Activated naive CD4-positive, alpha-beta T cell (primary cell): Measurements from ENCODE around the gene SIN3A.
A peak's percentile ranks its signal among the peaks of the same experiment; 100 is the strongest.
"Not testable (repeated sequence)": the region's sequence is repeated elsewhere in the genome, so short reads cannot be mapped to it uniquely, and the experiment has no call there.

ENCODE experiments used
- DNase-seq, 4 experiments: peaks; one replicate each; lab custom pipeline; 2025; lab: John Stamatoyannopoulos, UW

SIN3A gene

DNA sequence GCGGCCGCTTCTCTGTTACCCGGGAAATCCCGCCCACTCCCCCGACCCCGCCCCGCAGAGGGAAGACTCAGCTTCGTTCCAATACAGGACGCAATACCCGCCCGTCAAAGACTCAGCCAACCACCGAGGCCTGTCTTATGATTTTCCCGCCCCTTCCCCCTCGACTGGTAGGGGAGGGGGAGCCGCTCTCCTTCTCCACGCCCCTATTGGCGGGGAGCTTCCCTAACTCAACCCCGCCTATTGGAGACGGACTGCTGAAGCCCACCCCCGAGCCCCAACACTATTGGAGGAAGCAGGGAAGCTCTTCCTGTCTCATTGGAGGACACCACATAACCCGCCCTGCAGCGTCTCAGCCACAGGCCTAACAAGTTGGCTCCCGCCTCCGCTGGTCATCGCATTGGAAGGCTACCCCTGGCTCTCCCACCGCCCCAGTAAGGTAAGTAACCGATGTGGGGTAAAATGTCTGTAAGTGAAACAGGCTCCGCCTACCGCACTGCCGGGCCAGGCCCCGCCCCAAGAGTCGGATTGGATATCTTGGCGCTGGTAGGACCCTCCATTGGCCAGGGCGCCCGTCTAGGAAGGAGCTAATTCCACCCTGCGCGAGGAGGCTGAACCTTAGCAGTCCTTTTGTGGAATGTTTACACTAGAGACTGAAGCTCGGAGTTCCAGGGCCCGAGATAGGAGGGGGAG is at the start of gene SIN3A:
Gene SIN3A, minus strand, starts transcription at position 17 of the 690 bp plus-strand sequence. CDS start 21,315 bp downstream, outside the sequence.
- DNase-seq = peak; percentile 96 to 99 (median 98)

DNA sequence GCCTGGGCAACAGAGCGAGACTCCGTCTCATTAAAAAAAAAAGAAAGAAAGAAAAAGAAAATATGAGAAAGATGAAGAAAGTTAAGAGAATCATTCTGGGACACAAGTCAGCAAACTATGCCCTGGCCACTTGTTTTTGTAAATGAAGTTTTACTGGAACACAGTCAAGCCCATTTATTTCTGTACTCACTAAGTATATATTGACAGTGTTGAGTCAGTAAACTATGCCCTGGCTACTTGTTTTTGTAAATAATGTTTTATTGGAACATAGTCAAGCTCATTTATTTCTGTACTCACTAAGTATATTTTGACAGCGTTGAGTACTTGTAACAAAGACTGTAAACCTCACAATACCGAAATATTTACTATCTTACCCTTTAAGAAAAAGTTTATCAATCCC is 42.2 kb upstream of the SIN3A start:
- no peak for DNase-seq

DNA sequence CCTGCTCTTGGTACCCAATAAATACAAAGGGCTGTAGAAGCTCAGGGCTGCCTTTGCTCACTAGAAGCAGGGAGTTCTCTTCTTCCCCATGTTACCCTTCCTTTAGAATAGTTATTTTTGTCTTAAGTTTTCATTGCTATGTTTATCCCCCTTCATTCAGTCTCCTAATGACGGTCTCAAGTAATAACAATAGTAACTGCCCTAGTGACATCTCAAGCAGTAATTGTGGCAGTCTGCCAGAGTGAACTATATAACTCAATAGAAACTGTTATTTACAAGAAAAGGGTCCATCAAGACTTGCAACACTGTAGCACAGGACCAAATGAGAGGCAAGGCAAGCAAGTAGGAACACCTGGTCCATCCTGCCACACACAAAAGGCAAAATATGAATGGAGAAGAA is 32.5 kb upstream of the SIN3A start:
- DNase-seq = no peak

DNA sequence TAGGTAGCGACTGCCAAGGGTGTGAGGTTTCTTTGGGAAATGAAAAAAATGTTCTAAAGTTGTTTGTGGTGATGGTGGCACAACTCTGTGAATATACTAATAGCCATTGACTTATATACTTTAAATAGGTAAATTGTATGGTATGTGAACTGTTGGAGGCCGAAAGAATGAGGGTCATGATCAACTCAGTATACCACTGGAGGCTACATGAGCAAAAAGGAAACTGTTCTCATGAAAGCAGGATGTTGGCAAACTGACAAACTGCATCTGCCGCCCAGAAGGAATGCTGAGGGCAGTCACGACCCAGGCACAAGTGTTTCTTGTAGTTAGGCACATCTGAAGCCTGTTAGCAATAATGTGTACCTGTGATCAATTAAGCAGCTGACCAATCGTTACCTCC is 32.1 kb upstream of the SIN3A start:
- DNase-seq = not testable (repeated sequence)

DNA sequence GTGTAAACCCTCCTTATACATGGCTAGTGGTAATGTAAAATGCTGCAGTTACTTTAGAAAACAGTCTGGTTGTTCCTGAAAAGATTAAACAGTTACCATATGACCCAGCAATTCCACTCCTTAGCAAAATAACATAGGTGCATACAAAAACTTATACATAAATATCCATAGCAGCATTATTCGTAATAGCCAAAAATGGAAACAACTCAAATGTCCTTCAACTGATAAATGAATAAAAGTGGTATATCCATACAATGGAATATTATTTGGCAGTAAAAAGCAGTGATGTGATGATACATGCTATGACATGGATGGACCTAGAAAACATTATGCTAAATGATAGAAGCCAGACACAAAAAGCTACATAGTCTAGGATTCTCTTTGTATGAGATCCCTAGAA is 31.6 kb upstream of the SIN3A start:
- DNase-seq = no peak

DNA sequence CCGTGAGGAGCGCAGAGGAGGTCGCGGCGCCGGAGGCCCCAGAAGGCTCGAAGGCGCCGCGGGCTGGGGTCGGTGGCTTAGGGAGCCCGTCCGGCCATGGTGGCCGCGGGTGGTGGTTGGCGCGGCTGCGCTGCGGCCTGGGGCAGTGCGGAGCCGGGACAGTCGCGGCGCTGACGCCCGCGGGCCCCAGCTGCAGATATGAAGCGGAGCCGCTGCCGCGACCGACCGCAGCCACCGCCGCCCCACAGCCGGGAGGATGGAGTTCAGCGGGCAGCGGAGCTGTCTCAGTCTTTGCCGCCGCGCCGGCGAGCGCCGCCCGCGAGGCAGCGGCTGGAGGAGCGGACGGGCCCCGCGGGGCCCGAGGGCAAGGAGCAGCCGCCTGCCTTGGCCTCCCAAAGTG is 29.0 kb upstream of the SIN3A start:
- not testable (repeated sequence) for DNase-seq

DNA sequence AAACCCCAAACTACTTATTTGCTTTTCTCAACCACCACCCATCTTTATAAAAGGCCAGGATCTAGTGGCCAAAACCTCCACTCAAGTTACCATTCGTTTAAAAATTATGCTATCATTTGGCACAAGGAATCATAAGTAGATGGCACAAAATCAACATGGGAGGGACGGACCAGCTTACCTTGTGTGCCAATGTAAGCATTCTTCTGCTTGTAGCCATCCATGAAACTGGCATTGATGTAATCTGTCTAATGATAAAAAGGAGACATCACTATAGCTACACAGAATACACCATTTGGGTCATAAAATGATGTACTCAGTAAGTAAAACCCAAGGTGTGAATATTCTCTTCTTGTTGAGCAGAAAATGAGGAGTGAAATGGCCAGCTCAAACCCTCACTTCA is 28.2 kb upstream of the SIN3A start:
- no peak for DNase-seq

DNA sequence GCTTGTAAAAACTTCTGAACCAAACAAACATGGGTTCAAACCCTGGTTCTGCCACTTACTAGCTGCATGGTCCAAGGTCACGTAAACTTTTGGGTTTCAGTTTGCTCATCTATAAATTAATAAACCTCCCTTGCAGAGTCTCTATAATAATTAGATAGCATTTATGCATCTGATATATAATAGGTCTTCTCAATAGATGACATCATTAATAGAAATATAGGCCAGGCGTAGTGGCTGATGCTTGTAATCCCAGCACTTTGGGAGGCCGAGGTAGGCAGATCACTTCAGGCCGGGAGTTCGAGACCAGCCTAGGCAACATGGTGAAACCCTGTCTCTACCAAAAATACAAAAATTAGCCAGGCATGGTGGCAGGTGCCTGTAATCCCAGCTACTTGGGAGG is 25.6 kb upstream of the SIN3A start:
- DNase-seq = not testable (repeated sequence)

DNA sequence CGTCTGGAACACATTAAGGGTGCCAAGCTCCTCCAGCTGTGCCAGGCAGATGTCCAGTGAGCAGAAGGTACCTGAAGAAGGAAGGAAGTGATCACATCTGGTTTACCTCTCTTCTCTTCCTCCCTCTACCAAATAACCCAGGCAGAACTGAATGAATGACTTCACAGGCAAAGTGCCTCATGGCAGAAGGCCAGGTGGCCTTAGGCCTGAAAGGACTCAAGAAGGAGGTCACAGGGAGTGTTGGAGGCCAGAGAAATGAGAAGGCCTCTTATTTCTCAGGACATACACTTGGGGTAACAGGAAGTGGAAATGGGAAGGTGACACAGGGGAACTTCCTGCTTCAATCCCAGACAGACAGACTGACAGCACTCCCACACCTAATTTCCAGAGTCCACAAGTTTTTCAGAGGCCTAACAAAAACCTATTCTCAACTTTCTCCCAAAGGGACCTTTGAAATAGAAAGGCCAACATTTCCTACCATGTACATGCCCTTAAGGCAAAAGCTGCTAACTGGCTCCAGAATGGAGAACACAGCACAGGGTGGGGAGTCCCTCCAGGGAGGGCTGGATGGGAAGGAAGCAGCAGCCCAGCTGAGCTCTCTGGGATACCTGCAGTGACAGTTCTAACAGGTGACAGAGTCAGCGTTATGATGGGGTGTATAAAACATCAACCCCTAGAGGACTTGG is 17.6 kb upstream of the SIN3A start:
- no peak for DNase-seq

DNA sequence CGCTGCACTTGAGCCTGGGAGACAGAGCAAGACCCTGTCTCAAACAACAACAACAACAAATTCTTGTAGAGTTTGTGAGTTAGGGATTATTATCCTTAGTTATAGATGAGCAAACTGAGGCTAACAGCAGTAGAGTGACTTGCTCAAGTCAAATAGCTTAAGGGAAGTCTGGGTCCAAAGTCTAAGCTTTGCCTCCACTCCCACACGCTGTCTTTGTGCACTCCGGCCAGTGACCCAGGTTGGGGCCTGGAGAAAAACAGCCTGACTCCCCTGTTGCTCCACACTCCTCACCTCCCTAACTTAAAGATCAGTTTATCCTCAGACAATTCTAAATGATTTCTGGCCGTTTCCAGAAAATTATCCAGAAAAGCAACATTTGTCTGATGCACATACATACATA is 9.2 kb upstream of the SIN3A start:
- DNase-seq = no peak

DNA sequence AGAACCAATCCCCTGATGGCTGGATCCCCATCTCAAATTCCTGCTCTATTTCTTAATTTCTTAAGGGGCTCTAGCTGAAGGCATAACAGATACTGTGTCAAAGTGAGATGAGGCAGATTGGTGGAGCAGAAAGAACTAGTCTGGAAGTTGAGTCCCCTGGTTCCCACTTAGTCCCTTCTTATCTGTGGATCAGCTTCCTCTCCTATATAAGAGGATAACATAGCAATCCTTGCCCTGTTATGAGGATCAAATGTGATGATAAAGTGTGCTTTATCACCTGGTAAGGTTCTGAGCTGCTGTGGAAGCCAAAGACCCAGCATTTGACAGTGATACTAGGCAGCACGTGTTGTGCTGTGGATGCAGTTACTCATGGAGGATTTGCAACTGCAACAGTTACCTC is 8.1 kb upstream of the SIN3A start:
- DNase-seq = no peak

DNA sequence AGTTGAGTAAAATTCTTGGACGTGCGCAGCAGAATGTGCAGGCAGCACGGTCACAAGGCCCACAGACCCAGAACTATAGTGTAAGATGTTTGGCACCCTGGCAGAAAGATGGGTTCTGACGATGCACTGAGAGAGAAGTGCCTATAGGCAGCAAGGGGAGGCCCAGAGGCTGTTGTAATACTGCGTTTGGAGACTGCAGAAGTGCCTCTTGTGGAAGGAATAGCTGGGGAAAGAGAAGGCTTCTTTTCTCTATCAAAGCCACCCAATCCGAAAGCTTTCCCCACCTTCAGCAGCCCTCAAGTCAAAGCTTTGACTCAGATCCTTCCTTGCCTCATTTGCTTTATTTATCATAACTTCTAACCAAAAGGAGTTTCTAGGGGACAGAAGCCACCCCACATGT is 5.2 kb upstream of the SIN3A start:
- no peak for DNase-seq

DNA sequence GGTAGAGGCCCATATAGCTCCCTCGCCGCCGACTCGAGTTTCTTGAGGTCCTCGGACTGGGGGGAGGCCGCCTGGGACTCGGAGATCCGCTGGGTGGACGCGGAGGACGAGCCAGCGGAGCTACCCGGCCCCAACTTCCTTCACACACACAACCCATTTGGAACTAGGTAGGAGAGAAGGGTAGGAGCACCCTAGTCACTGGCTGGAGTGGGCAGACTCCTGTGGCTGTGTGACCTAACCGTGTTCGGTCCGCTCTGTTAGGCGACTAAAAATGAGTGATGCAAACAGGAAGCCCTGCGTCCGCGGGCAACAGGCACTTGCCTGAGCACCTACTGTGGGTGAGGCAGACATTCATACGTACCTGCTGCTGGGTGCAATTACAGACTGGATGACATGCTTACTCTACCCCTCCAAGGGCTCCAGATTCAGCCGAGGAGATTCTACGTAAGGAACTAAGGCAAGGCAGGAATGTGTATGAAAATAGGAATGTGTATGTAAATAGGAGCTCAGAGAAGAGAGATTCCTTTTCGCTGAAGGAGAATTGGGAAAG is 4.6 kb upstream of the SIN3A start:
- peak in 3 of 4 experiments; percentile 33 to 47 (median 45) for DNase-seq

DNA sequence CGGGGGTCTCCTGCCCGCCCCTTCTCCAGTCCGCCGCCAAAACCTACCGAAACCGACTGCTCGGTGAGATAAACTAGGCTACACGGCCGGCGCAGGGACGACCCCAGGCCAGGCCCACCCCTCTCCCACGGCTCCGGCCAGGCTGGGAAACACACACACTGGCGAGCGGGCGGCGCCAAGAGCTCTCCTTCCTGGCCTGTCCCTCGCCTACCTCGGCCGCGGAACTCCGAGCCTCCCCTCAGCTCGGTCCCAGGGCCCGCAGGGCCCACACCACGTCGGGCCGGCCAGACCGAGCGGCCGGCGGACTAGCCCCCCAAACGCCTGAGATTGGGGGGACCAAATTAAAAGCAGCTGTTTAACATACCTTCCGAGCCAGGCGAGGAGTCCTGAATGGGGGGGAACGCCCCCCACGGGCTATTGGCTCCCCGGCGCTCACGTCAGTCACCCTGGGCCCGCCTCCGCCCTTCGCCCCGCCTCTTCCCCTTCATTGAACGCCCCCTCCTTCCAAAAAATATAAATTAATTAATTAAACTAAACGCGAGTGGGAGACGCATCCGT is 4.0 kb upstream of the SIN3A start:
- peak; percentile 56 to 83 (median 68) for DNase-seq

DNA sequence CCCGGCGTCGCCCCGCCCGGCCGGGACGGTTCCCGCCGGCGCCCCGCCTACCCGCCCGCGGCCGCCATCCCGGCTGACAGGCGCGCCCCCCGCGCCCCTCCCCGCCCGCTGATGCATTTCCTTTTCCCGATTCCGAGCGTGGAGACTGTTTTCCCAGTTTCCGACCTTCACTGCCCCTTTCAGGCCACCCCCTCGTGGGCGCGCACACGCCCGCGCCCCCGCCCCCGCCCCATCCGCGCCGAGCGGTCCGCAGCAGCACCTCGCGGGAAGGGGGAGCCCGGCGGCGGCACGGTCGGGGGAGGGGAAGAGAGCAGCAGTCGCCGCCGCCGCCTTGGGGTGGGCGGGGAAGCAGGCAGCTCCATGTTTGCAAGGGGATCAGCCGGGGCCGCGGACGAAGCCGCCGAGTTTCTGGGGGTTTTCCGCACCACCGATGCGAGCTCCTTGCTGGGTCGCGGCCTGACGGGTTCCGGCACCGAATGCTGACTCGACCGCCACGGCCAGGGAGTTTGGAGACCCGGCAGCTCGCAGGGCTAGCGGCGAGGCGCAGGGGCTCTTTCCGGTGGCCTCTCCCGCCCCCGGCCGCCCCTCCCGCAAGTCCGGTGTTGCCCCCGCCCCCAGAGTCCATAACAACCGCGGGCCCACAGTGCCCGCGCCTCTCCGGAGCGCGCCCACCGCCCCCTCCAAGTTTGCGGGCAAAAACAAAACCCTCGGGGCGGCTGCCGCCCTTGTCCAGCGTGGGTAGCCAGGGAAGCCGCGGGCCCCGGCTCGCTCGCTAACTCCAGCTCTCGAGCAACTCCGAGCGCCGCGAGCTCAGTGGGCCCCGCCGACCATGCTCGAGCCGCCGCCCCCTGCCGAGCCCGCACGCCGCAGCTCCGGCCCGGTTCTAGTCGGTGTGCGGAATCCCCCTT is 3.2 kb upstream of the SIN3A start:
- DNase-seq = peak; percentile 55 to 73 (median 63)

DNA sequence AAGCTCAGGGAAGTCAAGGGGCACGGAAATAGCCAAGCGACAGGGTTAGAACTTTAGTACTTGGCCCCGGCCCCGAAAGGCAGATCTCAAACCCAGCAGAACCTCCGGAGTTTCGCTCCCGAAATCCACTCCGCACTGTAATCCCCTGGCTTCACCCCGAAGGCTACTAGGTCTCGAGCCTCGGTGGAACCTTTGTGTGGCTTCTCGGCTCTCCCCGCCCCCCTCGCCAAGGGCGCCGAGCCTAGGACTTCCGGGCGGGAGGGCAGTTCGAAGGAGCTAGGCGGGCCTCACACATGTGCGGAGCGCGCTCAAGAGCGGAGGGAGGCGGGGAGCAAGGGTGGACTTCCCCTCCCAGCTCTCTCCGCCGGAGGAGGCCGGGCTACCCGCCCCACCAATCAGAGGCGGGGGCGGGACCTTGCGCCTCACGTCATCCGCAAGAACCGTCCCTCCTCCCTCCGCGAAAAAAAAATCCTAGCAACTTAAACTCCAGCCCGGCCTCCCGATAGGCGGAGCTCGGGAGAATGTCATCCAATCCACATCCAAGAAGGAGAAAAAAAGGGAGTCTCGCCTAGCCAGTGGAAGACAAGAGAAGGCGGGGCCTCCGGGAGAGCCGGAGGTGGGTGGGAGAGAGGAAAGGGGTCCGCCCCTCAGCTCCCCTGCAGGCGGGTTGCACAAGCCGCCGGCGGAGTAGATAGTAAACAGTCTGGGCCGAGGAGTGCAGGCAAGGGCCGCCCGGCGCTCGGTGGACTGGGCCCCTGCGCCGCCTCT is 2.4 kb upstream of the SIN3A start:
- peak; percentile 83 to 95 (median 92) for DNase-seq

DNA sequence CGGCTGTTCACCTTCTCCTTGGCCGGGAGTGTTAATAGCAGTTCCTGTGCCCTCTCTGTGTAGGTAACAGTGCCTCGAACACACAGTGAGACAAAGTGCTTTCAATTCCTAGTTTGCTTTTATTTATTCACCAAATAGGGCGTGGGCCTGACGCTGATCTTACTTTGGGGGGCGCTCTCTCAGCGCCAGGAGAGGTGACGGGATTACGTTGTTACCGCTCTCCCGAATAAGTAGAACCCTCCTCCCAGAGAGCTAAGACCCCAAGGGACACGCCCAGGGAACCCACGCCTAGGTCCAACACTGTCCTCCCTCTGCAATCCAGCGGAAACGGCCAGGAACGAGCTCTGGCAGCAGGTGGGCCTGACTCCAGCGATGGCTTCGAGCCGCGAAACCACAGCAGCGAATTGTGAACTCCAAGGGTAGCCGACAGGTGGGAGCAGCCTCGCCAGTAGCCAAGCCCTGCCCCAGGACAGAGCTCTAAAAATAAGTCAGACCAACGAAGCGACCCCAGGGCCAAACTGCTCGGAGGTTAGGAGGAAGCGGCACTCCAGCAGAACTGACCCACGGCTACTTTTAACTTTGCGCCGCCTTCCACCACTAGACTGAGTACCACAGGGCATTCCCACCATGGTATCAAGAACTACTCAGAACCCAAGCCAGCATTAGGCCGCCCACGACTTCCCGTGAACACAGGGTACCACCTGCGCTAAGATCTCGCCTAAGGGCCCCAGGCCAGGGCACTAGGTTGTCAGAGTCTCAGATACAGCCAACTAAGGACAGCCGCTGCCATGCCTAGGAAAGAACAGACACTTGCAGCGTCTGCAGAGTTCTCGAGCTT is 1.6 kb upstream of the SIN3A start:
- DNase-seq = peak; percentile 34 to 43 (median 41)

DNA sequence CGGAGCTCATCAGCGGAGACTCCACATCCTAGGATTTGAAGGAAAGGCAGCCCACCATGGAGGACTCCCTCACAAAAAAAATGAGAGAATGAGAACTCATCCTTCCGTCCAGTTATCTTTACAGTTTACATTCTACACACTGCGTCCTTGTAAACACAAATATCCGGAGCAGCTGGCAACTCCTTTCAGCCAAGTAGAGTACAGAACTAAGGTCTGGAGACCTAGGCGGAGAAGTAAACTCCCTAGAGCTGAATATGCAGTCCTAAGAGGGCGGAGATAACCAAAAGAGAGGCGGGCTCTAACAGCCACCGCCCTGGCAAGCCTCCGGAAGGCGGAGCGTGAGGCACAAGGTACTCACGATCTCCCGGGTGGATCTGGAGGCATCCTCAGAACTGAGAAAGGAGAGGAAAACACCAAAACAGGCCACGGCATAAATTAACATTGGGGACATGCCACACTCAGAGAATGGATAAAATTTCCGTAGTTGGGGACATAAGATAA is 924 bp upstream of the SIN3A start:
- peak; percentile 16 to 70 (median 38) for DNase-seq

DNA sequence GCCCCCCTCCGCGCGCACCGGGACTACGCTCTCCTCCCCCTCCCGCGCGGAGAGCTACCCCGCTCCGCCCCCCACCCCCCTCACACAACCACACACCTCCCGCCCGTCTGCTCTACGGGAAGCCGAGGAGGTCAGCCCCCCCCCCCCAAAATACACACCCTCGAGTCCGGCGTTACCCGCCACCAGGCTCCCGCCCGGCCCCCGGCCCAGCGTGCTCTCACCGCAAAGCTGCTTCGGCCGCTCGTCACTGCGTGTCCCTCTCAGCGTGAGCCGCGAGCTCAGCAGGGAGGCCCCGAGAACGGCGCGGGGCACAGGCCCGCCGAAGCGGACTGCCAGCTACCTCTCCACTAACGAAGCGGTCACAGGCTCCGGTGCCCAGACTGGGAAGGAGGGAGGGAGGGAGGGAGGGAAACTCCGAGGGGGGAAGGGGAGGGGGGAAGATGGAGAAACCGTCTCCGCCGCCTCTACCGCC is 252 bp downstream of the SIN3A start:
- DNase-seq = no peak
